Neural progenitor cell (in vitro differentiated cells): ENCODE data around the gene UBE2K. TPM values are rescaled to one million over a fixed set of nuclear protein-coding genes. Genes with fewer than 3 reads are reported as not detected.

Source experiments
- DNase-seq: peaks from one replicate; pipeline ENCODE4 v3.0.0-alpha.2; 2016; ENCODE audit warnings: low spot score
- H2AFZ ChIP-seq: fragments of 200-600 bp; sonication (generic); replicated peaks from 2 replicates; pipeline ENCODE4 v1.6.1; 2016; ENCODE audit warnings: antibody characterized with exemption
- H3F3A ChIP-seq: fragments of 200-600 bp; sonication (generic); 2 replicates; pipeline ENCODE4 v1.6.1; 2016; ENCODE audit warnings: antibody characterized with exemption, low read depth
- H3K27ac ChIP-seq: fragments of 200-600 bp; sonication (generic); 2 replicates; pipeline ENCODE4 v1.5.1; 2016; ENCODE audit warnings: mild to moderate bottlenecking
- H3K27me3 ChIP-seq: fragments of 200-600 bp; sonication (generic); 2 replicates; pipeline ENCODE4 v1.6.1; 2016; ENCODE audit warnings: mild to moderate bottlenecking, moderate library complexity
- H3K36me3 ChIP-seq: fragments of 200-600 bp; sonication (generic); 2 replicates; pipeline ENCODE4 v1.5.1; 2016
- H3K4me1 ChIP-seq: fragments of 200-600 bp; sonication (generic); 2 replicates; pipeline ENCODE4 v1.6.1; 2016; ENCODE audit warnings: mixed run types
- H3K4me2 ChIP-seq: fragments of 200-600 bp; sonication (generic); 2 replicates; pipeline ENCODE4 v1.6.1; 2016
- H3K4me3 ChIP-seq: fragments of 200-600 bp; sonication (generic); 2 replicates; pipeline ENCODE4 v1.5.1; 2016
- H3K79me2 ChIP-seq: fragments of 200-600 bp; sonication (generic); 2 replicates; pipeline ENCODE4 v1.6.1; 2016; ENCODE audit warnings: low read depth
- H3K9ac ChIP-seq: fragments of 200-600 bp; sonication (generic); 2 replicates; pipeline ENCODE4 v1.6.1; 2016
- H3K9me3 ChIP-seq: fragments of 200-600 bp; sonication (generic); 2 replicates; pipeline ENCODE4 v1.5.1; 2016; ENCODE audit warnings: low read depth
- H4K20me1 ChIP-seq: fragments of 200-600 bp; sonication (generic); 2 replicates; pipeline ENCODE4 v1.6.1; 2016; ENCODE audit warnings: low read depth
- H3K27ac Mint-ChIP-seq: 3 replicates; pipeline ENCODE4 v1.8.0; 2021; ENCODE audit warnings: mixed read lengths
- H3K27me3 Mint-ChIP-seq: 2 replicates; pipeline ENCODE4 v1.8.0; 2022; ENCODE audit warnings: low read depth, mild to moderate bottlenecking, inconsistent platforms, moderate library complexity, mixed read lengths; ENCODE audit not compliant: insufficient read depth
- H3K36me3 Mint-ChIP-seq: 3 replicates; pipeline ENCODE4 v1.8.0; 2021; ENCODE audit warnings: mixed read lengths
- H3K4me1 Mint-ChIP-seq: 3 replicates; pipeline ENCODE4 v1.8.0; 2021; ENCODE audit warnings: mixed read lengths
- H3K4me3 Mint-ChIP-seq: 3 replicates; pipeline ENCODE4 v1.8.0; 2021; ENCODE audit warnings: mild to moderate bottlenecking, moderate library complexity, mixed read lengths
- H3K9me3 Mint-ChIP-seq: 3 replicates; pipeline ENCODE4 v1.8.0; 2020; ENCODE audit warnings: mixed read lengths
- CTCF ChIP-seq: fragments of 200-600 bp; sonication (generic); IDR thresholded peaks from 2 replicates; pipeline ENCODE4 v1.5.1; 2017; ENCODE audit warnings: antibody characterized with exemption, mild to moderate bottlenecking
- EZH2 ChIP-seq: fragments of 200-600 bp; sonication (generic); IDR thresholded peaks from 2 replicates; pipeline ENCODE4 v1.6.1; 2017; ENCODE audit warnings: antibody characterized with exemption, mild to moderate bottlenecking, moderate library complexity
- EZH2phosphoT487 ChIP-seq: fragments of 200-600 bp; sonication (generic); IDR thresholded peaks from 2 replicates; pipeline ENCODE4 v1.6.1; 2017; ENCODE audit warnings: antibody characterized with exemption
- total RNA-seq: library from RNA; depleted of rRNA; stranded (reverse); fragments of >200 nt; gene quantifications from 2 replicates; pipeline ENCODE4 v1.2.3, GENCODE V29; 2015; ENCODE audit warnings: low replicate concordance

Gene UBE2K
- total RNA-seq, 1 donor from 2014 or later = 61.8 TPM

- no peaks in the 10 kb centered on the region for H3K4me1 ChIP-seq
- Mint-ChIP-seq H3K36me3 (peaks cover 1% of the 10 kb centered on the region), H3K27ac (no peak overlapping the region), H3K4me3 (no peak overlapping the region), H3K27me3 (peaks cover 3% of the 10 kb centered on the region), H3K4me1 (peaks cover 2% of the 10 kb centered on the region), H3K9me3 (no peaks in the 10 kb centered on the region)
- DNase-seq = no peak
- H3K4me2 ChIP-seq = no peak overlapping the region
- no peak for TF ChIP-seq CTCF
- H3K27ac ChIP-seq = no peak overlapping the region
- H3K4me3 ChIP-seq = no peak overlapping the region
- H3K27me3 ChIP-seq = no peaks in the 10 kb centered on the region
- no peak overlapping the region for H2AFZ ChIP-seq
- no peak overlapping the region for H3K9ac ChIP-seq
- H3K36me3 ChIP-seq = no peaks in the 10 kb centered on the region
- no peaks in the 10 kb centered on the region for H3F3A ChIP-seq
- no peaks in the 10 kb centered on the region for H3K79me2 ChIP-seq
- H3K9me3 ChIP-seq = no peaks in the 10 kb centered on the region
- no peaks in the 10 kb centered on the region for H4K20me1 ChIP-seq
Observed at GRCh38 chr4:39682138-39682537, 15.8 kb upstream of the UBE2K start.

- Mint-ChIP-seq H3K36me3 (no peaks in the 10 kb centered on the region), H3K4me3 (no peak overlapping the region), H3K9me3 (no peaks in the 10 kb centered on the region), H3K27me3 (peaks cover 3% of the 10 kb centered on the region), H3K4me1 (peaks cover 2% of the 10 kb centered on the region), H3K27ac (no peak overlapping the region)
- H3K9me3 ChIP-seq = no peaks in the 10 kb centered on the region
- no peaks in the 10 kb centered on the region for H4K20me1 ChIP-seq
- H3K9ac ChIP-seq = no peak overlapping the region
- H2AFZ ChIP-seq = no peak overlapping the region
- TF ChIP-seq EZH2 (no peak), CTCF (no peak)
- H3K4me2 ChIP-seq = no peak overlapping the region
- H3F3A ChIP-seq = no peaks in the 10 kb centered on the region
- no peak overlapping the region for H3K4me3 ChIP-seq
- H3K27ac ChIP-seq = no peak overlapping the region
- no peak for DNase-seq
- no peaks in the 10 kb centered on the region for H3K79me2 ChIP-seq
- H3K4me1 ChIP-seq = no peaks in the 10 kb centered on the region
- no peaks in the 10 kb centered on the region for H3K27me3 ChIP-seq
- no peaks in the 10 kb centered on the region for H3K36me3 ChIP-seq
Observed at GRCh38 chr4:39685990-39686389, 11.9 kb upstream of the UBE2K start.

GRCh38 chr4:39687014-39687413 lies 10.9 kb upstream of the UBE2K start:
- H3K27ac ChIP-seq = no peak overlapping the region
- no peak overlapping the region for H2AFZ ChIP-seq
- Mint-ChIP-seq H3K36me3 (no peaks in the 10 kb centered on the region), H3K9me3 (no peaks in the 10 kb centered on the region), H3K27me3 (peaks cover 3% of the 10 kb centered on the region), H3K4me3 (no peak overlapping the region), H3K4me1 (no peaks in the 10 kb centered on the region), H3K27ac (no peak overlapping the region)
- H3K9ac ChIP-seq = no peak overlapping the region
- H4K20me1 ChIP-seq = no peaks in the 10 kb centered on the region
- TF ChIP-seq EZH2 (no peak), EZH2phosphoT487 (no peak)
- no peaks in the 10 kb centered on the region for H3K79me2 ChIP-seq
- DNase-seq = no peak
- H3F3A ChIP-seq = no peaks in the 10 kb centered on the region
- H3K27me3 ChIP-seq = no peaks in the 10 kb centered on the region
- H3K9me3 ChIP-seq = no peaks in the 10 kb centered on the region
- H3K36me3 ChIP-seq = no peaks in the 10 kb centered on the region
- H3K4me3 ChIP-seq = no peak overlapping the region
- no peaks in the 10 kb centered on the region for H3K4me1 ChIP-seq
- no peak overlapping the region for H3K4me2 ChIP-seq

GRCh38 chr4:39689970-39690369 lies 8.0 kb upstream of the UBE2K start:
- Histone ChIP-seq H3K27me3 (no peaks in the 10 kb centered on the region), H3K4me3 (no peak overlapping the region), H3F3A (no peaks in the 10 kb centered on the region), H3K4me1 (no peaks in the 10 kb centered on the region), H3K36me3 (no peaks in the 10 kb centered on the region), H3K27ac (no peak overlapping the region), H3K9me3 (no peaks in the 10 kb centered on the region), H2AFZ (no peak overlapping the region), H3K79me2 (no peaks in the 10 kb centered on the region), H4K20me1 (no peaks in the 10 kb centered on the region), H3K4me2 (no peak overlapping the region), H3K9ac (no peak overlapping the region)
- H3K27me3 Mint-ChIP-seq = peaks cover 3% of the 10 kb centered on the region
- no peak overlapping the region for H3K27ac Mint-ChIP-seq
- no peaks in the 10 kb centered on the region for H3K4me1 Mint-ChIP-seq
- no peaks in the 10 kb centered on the region for H3K36me3 Mint-ChIP-seq
- no peak overlapping the region for H3K4me3 Mint-ChIP-seq
- no peak for DNase-seq
- H3K9me3 Mint-ChIP-seq = no peaks in the 10 kb centered on the region
- no peak for TF ChIP-seq EZH2
- TF ChIP-seq CTCF = no peak
- TF ChIP-seq EZH2phosphoT487 = no peak
